ENCODE results near the gene SDF4.

DNA sequence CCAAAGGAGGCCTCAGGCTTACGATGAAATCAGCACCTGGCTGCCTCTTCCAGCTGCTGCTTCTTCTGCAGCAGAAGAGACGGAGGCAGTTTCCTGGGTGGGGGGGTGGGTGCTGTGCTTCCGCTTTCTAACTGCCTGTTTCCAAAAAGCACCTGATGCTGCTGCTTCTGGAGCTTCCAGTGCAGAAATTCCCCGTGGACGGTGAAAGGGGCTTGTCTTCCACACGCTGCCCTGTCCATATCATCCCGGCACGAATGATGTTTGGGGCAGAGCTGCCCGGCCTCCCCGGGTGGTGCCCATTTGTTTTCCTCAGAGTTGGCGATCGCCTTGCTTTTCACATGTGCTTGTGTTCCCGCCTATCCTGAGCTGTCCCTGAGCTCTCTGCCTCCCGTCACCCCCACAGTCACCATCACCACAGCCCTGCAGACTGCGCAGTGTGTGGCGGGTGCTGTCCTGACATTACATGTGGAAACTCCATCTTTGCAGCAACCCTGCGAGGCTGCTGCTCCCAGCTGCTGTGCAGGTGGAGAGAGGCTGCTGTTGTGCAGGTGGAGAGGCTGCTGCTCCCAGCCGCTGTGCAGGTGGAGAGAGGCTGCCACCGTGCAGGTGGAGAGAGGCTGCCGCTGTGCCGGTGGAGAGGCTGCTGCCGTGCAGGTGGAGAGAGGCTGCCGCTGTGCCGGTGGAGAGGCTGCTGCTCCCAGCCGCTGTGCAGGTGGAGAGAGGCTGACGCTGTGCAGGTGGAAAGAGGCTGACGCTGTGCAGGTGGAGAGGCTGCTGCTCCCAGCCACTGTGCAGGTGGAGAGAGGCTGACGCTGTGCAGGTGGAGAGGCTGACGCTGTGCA is 56.4 kb downstream of the SDF4 start:
- TF ChIP-seq, protein P1, sequence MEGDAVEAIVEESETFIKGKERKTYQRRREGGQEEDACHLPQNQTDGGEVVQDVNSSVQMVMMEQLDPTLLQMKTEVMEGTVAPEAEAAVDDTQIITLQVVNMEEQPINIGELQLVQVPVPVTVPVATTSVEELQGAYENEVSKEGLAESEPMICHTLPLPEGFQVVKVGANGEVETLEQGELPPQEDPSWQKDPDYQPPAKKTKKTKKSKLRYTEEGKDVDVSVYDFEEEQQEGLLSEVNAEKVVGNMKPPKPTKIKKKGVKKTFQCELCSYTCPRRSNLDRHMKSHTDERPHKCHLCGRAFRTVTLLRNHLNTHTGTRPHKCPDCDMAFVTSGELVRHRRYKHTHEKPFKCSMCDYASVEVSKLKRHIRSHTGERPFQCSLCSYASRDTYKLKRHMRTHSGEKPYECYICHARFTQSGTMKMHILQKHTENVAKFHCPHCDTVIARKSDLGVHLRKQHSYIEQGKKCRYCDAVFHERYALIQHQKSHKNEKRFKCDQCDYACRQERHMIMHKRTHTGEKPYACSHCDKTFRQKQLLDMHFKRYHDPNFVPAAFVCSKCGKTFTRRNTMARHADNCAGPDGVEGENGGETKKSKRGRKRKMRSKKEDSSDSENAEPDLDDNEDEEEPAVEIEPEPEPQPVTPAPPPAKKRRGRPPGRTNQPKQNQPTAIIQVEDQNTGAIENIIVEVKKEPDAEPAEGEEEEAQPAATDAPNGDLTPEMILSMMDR (IDR thresholded peaks at IDR 0.05), result no peak
- TF ChIP-seq POLR2AphosphoS5 (IDR thresholded peaks at IDR 0.05), result no peak
